Right hindlimb (tissue), 1 donor: ENCODE measurements around the gene ZNF483.
"Not testable (repeated sequence)": the region's sequence is repeated elsewhere in the genome, so short reads cannot be mapped to it uniquely, and the experiment has no call there.

Experiments used
- DNase-seq: peaks from one replicate; pipeline ENCODE4 v3.0.0-alpha.2; 2018

Gene ZNF483

GRCh38 chr9:111525056-111525977 lies at the start of gene ZNF483:
Gene ZNF483, plus strand, starts transcription at chr9:111525179. Its CDS starts 2,217 bp downstream, at chr9:111527396.
- DNase-seq = peak; percentile 86

DNA sequence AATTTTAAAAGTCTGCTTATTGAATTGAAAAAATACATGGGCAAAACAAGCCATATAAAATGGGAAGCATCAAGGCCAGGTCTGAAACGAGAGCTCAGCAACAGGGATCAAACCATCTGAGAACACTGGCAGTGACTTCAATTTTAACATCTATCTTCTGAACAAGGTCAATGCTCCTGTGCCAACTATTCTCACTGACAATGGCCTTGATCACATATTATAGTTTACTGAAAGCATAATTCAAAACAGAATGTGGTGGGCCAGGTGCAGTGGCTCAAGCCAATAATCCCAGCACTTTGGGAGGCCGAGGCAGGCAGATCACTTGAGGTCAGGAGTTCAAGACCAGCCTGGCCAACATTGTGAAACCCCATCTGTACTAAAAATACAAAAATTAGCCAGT lies 49.8 kb upstream of the ZNF483 start:
- DNase-seq = no peak

- no peak for DNase-seq
Observed at GRCh38 chr9:111477677-111478076, 47.3 kb upstream of the ZNF483 start.

DNA sequence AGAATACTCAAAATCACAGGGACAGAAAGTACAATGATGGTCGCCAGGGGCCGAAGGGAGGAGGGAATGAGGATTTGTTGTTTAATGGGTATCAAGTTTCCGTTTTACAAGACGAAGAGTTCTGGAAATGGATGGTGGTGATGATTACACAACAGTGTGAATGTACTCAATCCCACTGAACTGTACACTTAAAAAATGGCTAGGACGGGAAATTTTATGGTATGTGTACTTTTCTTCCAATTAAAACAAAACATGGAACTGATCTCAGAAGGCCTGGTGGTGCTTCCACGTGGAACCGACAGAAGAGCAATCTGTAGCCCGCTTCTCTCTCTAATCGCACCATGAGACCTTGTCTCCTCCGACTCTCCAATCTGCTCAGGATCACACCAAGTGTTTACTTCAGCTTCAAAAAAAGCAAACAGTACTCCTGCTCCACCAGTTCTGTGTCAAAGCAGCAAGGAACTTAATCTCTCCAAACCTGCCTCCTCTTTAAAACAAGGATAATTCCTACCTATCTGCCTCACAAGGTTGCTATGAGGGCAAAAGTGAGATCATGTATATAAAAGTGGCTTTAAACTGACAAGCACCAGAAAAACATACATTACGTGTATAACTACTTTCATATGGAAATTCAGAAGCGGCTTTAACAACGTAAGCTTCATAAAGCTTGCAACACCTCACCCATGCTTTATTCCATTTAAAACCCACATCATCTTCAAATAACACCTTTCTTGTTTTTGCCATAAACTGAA lies 42.9 kb upstream of the ZNF483 start:
- DNase-seq = no peak

GRCh38 chr9:111482694-111483438 lies 42.1 kb upstream of the ZNF483 start:
- peak; percentile 83 for DNase-seq

GRCh38 chr9:111483439-111483857 lies 41.5 kb upstream of the ZNF483 start:
- peak; percentile 78 for DNase-seq

DNA sequence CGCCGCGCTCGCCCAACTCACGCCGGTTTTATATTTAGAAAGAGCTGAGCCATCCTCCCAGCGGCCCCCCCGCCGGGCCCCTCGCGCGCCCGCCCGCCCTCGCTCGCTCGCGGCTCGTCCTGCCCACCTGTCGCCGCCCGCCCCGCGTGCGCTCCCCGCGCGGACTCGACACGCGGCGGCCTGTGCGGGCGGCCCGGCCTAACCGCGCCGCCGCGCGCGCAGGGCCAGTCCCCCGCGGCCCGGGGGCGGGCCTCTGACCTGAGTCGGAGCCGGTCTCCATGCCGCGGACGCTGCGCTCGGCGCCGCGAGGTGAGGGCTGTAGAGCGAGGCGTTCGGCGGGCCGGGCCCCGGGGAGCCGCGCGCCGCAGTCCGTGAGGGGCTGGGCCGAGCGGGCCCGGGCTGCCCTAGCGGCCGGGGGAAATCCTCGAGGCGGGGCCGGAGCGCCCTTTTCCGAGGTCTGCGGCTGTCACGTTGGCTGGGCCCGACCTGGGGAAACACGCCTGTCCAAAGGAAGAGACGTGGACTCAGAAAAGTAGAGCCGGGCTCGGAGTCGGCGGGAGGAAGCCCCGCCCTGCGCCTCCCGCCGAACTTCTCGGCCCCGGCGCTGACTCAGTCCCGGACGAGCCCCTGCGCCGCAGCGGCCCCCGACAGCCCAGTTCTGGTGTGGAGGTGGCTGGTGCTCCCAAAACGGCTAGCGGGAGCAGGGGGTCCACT lies 41.0 kb upstream of the ZNF483 start, which contains the start of gene ECPAS:
ECPAS (minus strand) TSS at position 526 of the 714 bp plus-strand sequence. CDS start 11,465 bp downstream, outside the sequence.
- peak; percentile 86 for DNase-seq

GRCh38 chr9:111484572-111484894 lies 40.4 kb upstream of the ZNF483 start:
- no peak for DNase-seq

DNA sequence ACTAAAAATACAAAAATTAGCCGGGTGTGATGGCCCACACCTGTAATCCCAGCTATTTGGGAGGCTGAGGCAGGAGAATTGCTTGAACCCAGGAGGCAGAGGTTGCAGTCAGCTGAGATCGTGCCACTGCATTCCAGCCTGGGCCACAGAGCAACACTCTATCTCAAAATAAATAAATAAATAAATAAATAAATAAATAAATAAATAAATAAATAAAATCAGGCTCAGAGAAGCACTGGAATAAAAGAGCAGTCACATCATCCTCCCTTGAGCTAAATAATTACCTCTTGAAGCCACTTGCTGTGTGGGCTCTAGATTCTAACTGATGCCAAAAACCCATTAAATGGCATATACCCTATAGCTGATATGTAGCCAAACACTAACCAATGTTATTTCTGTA lies 27.8 kb upstream of the ZNF483 start:
- not testable (repeated sequence) for DNase-seq

- no peak for DNase-seq
Observed at GRCh38 chr9:111501005-111501562, 23.9 kb upstream of the ZNF483 start.

- no peak for DNase-seq
Observed at GRCh38 chr9:111501648-111502047, 23.3 kb upstream of the ZNF483 start.

DNA sequence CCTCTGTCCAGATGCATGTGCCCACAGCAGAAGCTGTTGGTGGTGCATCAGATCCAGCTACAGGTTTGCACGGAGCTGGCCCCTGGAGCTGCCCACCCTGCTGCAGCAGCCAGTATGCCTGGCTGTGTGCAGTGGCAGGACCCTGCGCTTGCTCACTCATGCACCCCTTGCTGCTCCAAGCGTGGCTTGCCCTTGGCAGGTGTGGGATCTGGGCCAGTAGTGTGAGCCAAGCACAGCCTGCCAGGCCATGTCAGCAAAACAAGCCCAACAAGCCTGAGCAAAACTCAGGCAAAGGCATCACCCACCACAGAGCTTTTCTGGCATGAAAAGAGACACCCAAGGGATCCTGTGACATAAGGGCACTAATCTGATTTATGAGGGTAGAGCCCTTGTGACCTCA lies 22.5 kb upstream of the ZNF483 start:
- DNase-seq = no peak

DNA sequence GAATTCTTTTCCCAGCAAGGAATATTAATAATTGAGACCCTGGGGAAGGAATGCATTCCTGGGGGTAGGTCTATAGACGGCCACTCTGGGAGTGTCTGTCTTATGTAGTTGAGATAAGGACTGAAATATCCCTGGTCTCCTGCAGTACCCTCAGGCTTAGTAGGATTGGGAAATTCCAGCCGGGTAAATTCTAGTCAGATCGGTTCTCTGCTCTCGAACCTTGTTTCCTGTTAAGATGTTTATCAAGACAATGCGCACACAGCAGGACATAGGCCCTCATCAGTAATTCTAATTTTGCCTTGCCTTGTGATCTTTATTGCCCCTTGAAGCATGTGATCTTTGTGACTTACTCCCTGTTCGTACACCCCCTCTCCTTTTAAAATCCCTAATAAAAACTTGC lies 13.4 kb upstream of the ZNF483 start:
- not testable (repeated sequence) for DNase-seq

- DNase-seq = no peak
Observed at GRCh38 chr9:111514967-111515366, 10.0 kb upstream of the ZNF483 start.

- no peak for DNase-seq
Observed at GRCh38 chr9:111516061-111516465, 8.9 kb upstream of the ZNF483 start.

- DNase-seq = no peak
Observed at GRCh38 chr9:111524731-111525055, 286 bp upstream of the ZNF483 start.

DNA sequence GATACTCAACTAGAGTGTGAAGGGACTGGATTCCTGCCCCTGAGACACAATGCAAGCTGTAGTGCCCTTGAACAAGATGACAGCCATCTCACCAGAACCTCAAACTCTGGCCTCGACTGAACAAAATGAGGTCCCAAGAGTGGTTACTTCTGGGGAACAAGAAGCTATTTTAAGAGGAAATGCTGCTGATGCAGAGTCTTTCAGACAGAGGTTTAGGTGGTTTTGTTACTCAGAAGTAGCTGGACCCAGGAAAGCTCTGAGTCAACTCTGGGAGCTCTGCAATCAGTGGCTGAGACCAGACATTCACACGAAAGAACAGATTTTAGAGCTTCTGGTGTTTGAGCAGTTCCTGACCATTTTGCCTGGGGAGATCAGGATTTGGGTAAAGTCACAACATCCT lies 2.4 kb downstream of the ZNF483 start:
- DNase-seq = no peak

DNA sequence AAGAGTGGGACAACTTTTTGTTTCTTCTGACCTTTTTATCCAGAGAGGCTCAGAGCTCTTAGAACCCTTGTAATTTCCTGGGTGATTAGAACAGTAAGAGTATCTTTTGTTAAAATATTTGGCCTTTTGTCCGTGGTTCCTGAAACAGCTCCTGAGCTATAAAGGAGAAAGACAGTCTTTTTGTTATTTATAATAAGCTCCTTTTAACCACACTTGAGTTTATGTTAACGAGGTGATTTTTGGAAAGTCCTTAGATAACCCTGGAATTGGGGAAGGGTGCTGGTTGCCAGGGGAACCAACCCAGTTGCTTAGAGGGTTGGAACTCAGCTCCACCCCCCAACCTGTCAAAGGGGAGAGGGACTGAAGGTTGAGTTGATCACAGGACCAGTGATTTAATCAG lies 4.8 kb downstream of the ZNF483 start:
- no peak for DNase-seq

DNA sequence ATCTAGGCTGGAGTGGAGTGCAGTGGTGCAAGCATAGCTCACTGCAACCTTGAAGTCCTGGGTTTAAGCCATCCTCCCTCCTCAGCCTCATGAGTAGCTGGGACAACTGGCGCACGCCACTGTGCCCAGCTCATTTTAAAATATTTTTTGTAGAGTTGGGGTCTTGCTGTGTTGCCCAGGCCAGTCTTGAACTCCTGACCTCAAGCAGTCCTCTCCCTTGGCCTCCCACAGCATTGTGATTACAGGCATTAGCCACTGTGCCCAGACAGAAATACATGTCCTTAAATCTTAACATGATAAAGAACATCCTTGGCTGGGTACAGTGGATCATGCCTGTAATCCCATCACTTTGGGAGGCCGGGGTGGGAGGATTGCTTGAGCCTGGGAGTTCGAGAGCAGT lies 6.7 kb downstream of the ZNF483 start:
- no peak for DNase-seq

GRCh38 chr9:111533099-111533790 lies 8.3 kb downstream of the ZNF483 start:
- no peak for DNase-seq

GRCh38 chr9:111542497-111543254 lies 17.7 kb downstream of the ZNF483 start:
- no peak for DNase-seq
